SKM-1 (cell line): Measurements from ENCODE around the gene ISL1.

Source experiments
- DNase-seq: peaks from one replicate; lab custom pipeline; 2025; ENCODE audit not compliant: unreplicated experiment; lab: John Stamatoyannopoulos, UW

Gene ISL1

GRCh38 chr5:51383131-51384121 lies at the start of gene ISL1:
TSS of gene ISL1 (plus strand) at chr5:51383448. CDS start at chr5:51383672, 224 bp downstream.
- no peak for DNase-seq

GRCh38 chr5:51336878-51337277 lies 46.4 kb upstream of the ISL1 start:
- no peak for DNase-seq

GRCh38 chr5:51345106-51345505 lies 38.1 kb upstream of the ISL1 start:
- DNase-seq = no peak

GRCh38 chr5:51347157-51347556 lies 36.1 kb upstream of the ISL1 start:
- DNase-seq = no peak

GRCh38 chr5:51347704-51348103 lies 35.5 kb upstream of the ISL1 start:
- DNase-seq = no peak

- DNase-seq = no peak
These were observed 12.2 kb upstream of the ISL1 start for GRCh38 chr5:51371052-51371451.

GRCh38 chr5:51373880-51374523 lies 9.2 kb upstream of the ISL1 start:
- DNase-seq = no peak

- no peak for DNase-seq
These were observed 8.2 kb upstream of the ISL1 start for GRCh38 chr5:51375084-51375483.

GRCh38 chr5:51376509-51376908 lies 6.7 kb upstream of the ISL1 start:
- DNase-seq = no peak

- no peak for DNase-seq
These were observed 5.8 kb upstream of the ISL1 start for GRCh38 chr5:51377151-51378060.

GRCh38 chr5:51378061-51378409 lies 5.2 kb upstream of the ISL1 start:
- DNase-seq = no peak

GRCh38 chr5:51378448-51379330 lies 4.6 kb upstream of the ISL1 start:
- DNase-seq = no peak

- DNase-seq = no peak
These were observed 3.9 kb upstream of the ISL1 start for GRCh38 chr5:51379331-51379700.

- DNase-seq = no peak
These were observed 2.5 kb upstream of the ISL1 start for GRCh38 chr5:51380603-51381207.

- no peak for DNase-seq
These were observed 1.3 kb upstream of the ISL1 start for GRCh38 chr5:51381761-51382474.

GRCh38 chr5:51382521-51383130 lies 622 bp upstream of the ISL1 start:
- no peak for DNase-seq

- DNase-seq = no peak
These were observed 1.1 kb downstream of the ISL1 start for GRCh38 chr5:51384281-51384840.

GRCh38 chr5:51385216-51385615 lies 2.0 kb downstream of the ISL1 start:
- DNase-seq = no peak
